NK-92 (cell line): ENCODE measurements around the gene LCP1.

ENCODE experiments used
- DNase-seq: peaks from one replicate; lab custom pipeline; 2025; ENCODE audit not compliant: unreplicated experiment; lab: John Stamatoyannopoulos, UW

The LCP1 gene

DNA sequence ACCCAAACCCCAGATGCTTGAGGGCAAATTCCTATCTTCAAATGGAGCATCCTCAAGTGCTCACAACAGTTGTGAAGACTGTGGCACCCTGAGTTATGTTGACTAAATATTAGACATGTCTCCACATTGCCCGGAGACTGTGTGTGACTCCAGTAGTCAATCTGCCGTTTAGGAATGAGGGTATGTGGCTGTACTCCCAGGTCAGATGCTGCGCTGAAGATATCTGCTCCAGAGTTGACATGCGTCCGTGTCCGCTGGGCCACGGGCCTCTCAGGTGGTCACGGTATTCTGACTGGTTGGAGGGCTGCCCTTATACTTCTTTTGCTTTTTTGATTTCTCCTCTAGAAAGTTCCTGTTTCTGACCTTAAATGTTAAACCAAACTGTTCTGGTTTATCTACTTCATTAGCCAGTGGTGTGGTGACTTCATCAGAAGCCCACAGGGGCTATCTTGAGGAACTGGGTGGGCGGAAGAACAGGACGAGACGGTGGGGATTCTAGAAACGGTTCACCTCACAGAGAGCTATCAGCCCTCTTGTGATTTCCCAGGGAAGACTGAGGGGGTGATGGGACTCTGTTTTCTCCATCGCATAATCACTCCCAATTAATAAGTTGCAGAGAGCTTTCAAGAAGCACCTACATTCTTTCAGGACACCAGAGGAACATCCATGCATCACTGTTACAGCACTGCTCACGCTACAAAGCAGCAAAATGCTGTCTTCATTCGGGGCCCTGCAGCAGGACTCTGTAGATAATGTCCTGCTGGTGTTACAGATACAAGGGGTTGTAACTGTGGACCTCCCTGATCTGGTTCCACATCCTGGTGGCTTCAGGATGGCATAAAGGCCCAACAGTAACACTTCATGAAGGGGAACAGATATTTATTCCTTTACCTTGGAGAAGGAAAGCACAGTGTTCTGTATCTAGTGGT is 1.3 kb upstream of the LCP1 start:
- no peak for DNase-seq

DNA sequence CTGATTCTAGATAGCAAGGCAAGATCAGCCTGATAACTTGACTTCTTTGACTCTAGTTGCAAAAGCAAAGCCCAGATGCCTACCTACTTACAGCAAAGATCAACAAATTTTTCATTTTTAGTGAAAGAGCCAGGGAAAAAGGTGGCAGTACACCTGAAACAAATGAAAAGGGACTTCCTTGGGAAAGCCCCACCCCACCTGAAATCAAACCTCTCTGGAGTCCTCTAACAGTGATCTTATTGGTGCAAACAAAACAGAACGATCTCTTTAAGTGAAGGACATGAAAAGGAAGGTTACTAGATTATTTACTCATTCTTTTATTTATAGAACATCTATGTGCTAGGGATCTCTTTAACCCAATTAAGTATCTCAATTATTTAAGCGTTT is 507 bp upstream of the LCP1 start:
- no peak for DNase-seq

DNA sequence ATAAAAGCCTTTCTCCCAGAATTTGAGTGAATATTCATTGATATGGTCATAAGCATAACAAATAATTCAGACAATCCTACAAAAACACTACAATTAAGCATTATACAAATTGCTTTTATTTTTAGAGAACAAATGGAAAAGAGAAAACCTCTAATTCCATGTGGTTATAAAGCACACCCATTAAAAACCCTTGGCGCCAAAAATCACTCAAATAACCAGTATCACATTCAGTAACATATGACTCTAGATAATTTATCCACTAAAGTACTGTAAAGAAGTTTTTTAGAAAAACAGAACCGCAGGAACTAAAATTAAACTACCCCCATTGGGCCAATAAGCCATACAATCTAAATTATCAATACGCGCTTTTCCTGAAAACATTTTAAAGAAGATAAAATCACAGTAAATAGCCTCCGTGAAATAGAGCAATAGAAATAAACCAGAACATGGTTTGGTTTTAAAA is 569 bp downstream of the LCP1 start:
- DNase-seq = no peak

DNA sequence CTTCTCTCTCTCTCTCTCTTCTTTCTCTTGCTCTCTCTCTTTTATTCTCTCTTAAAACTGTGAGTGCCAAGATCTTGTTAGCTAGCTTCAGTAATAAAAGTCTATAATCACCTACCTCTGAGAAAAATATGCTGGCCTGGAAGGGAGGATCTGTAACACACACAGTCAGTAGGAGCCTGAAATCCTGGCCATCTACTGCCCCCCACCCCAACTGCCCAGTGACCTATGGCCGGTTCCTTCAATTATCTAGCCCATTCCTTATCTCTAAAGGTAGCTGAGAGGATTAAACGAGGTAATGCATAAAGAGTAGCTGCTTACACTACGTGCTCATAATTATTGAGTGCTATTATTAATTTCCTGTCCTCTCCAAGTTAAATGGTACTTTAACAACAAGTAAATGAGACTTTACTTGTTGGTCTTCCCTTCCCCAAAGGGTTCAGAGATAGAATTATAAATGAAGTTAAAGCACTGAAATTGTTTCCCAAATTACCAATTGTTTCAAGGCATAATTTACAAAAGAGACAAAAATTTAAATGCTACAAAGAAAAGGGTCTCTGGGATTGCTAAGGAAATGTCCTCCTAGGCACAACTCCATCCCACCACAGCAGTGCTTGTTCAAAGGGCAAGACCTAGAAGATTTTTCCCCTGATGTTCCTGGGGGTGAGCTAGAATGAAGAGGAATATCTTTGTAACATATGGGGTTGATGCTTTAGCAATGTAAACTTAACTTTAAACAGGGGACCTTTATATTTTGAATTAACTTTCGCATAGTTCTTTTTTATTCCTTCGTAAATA is 1.8 kb downstream of the LCP1 start:
- DNase-seq = no peak

DNA sequence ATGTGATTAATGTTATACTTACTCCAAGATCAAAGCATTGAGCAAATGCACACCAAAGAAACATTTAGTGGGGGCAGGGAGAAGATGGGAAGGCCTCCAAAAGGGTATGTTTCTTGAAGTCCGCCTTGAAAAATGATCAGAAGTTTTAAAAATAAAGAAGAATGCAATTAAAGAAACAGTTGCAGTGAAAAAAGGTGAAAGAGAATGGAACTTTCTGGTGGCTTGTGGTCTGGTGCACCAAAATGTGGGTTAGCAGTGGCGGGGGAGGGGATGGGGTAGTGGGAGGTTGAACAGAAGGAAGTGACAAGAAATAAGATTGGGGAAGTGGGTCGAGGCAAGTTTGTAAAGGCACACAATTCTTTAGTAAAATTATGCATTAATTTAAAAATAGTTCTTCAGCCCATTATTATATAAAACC is 2.5 kb downstream of the LCP1 start:
- DNase-seq = no peak

DNA sequence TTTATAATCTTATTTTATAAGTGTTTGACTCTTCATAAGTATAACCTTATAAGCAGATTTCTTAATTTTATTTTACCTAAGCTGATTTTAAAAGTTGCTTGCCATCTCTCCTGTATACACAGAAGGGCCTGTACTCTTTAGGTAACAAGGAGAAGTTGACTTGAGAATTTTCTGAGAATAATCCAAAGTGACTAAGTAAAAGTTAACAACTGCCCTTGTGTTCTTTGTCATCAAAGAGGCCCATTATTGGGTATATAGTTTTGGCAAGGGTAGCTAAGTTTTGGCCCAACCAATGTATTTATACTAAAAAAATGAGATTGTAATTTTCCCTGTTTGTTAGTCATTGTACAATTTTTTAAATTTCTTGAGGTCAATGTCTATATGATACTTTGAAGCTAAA is 3.2 kb downstream of the LCP1 start:
- no peak for DNase-seq

DNA sequence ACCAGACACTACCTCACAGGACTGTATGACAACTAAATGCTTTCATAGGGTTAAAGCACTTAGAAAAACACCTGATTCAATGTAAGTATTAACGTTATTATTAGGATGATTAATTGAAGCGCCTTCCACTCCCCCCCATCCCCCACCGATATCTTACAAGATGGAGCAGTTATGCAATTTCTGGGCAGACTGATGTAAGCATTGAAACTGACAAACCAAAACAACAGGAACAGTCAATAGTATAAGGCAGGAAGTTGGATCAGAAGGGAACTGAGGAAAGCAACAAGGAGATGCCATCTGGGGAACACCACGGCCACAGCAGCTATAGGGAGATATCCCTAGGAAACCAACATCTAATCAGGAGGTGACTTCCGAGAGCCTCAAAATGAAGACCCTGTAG is 3.8 kb downstream of the LCP1 start:
- no peak for DNase-seq

DNA sequence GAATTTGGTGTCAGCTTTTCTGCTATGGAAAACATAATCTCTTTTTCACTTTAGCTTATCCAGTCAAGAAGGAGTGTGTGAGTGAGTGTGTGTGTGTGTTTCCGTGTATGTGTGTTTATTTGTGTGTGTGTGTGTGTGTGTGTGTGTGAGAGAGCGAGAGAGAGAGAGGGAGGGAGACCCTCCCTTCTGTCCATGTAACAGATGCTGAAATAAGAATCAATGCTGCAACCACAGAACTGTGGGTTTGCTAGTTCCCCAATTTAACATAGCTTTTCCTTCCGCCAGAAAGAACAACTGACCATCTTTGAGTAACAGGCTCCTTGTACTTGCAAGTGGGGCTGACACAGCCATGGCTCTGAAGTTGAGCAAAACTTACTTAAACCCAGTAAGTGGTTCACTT is 5.2 kb downstream of the LCP1 start:
- no peak for DNase-seq

DNA sequence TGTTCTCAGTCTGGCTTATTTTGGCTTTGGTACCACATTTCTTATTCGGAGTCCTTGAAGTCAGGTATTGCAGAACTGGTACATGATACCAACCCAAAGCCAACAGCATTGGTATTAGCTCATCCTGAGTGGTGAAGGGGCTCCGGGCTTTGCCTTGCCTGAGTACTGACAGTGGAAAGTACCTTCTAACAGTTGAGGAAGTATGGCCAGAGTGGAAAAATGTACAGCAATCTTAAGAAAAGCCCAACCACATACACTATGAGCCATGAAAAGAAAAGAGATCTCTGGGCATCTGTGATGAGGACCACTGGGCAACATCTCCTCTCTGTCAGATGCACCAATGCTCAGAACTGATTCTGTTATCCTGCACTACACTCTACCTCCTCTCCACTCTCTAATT is 8.3 kb downstream of the LCP1 start:
- DNase-seq = no peak

DNA sequence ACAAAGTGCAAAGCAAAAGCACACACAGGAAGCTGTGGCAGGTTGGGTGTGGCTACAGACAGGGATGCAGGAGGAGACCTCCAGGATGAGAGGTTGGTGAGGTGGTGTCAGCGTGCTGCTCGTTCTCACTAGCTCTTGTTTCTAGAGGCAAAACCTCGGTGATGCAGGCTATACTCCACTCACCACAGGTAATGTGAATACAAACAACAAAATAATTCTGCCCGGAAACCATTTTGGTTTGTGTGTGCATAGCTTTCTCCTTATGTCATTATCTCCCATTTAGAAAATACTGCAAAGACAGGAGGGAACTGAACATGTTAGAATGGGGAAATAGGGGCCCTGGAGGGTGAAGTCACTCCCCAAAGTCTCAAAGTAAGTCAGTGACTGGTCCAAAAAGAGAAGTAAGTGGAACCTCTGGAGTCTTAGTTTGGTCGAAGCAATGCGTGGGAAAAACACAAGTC is 9.4 kb downstream of the LCP1 start:
- no peak for DNase-seq

DNA sequence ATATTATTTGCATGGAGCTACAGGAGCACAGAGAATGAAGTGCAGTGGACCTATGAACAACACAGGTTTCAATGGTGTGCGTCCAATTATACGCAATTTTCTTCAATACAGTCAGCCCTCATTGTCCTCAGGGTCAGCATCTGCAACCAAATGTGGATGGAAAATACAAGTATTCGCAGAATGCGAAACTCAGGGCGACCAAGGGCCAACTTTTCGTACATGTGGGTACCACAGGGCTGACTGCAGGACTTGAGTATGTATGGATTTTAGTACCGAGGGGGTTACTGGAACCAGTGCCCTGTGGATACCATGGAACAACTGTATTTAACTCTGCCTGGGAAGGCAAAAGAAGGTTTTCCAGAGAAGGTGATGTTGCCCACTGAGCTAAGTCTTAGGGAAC is 10.2 kb downstream of the LCP1 start:
- no peak for DNase-seq

DNA sequence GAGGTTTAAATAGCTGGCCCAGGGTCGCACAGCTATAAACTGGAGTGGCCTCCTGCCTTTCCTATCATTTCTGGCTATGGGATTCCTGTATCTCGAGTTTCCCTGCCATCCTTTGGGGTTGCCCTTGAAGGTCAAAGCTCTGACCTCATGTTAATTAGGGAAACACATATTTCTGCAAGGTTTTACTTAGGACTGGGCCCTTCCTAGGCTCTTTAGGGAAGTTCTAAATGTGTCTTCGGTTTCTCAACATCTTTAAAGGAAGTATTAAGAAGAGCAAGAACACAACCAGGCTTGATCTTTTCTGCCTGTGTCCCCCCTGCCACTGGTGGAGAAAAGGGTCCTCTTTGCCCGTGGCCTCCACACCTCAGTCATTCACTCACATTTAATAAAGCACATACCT is 10.8 kb downstream of the LCP1 start:
- DNase-seq = no peak

DNA sequence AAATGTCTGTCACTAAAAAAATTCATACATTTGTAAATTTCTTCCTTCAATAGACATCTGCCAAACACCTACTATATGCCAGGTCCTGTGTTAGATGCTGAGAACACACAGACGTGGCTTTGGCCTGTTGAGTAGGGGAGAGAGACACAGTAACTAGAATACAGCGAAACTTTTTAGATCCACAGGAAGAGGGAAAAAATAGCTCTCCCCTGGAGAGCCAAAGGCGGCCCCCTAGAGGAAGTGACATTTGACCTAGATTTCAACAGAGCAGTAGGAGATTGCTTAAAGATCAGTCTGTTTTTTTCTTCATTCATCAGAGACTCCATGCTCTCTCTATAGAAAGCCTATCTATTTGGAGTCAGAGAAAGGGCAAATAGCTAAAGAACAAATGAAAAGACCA is 11.3 kb downstream of the LCP1 start:
- DNase-seq = no peak

DNA sequence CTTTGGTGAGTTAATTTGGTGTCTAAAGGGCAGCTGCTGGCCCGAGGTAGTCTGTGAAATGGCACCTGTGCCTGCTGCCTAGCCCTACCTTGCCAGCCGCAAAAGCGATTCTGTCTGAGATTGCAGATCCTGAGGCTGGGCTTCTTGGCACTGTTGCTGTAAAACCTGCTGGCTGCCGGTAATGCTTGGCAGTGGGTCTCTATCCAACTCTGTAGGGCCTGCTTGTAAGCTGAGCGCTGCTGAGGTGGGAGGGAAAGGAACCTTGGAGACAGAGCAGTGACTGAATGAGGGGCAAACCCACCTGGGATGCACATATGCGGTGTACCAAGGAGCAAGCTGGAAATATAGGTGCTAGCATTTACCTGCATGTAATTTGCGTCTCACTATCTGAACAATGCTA is 11.7 kb downstream of the LCP1 start:
- no peak for DNase-seq

DNA sequence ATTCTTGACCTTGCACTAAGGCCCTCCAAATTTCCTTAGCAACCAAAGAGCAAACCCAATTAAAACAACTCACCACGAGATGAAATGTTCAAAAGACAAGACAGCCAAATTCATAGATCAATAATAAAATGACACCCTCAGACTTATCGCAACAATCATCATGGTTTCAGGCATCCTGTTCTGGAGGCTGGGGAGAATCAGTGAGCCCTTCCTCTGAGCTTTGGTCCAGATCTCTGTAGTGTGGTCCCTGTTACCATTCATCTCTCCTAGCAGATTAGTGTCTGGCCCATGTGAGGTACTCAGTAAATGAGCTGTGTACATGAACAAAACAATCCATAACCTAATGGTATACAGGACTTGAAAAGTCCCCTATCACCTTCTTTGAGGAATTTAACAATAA is 12.2 kb downstream of the LCP1 start:
- no peak for DNase-seq

DNA sequence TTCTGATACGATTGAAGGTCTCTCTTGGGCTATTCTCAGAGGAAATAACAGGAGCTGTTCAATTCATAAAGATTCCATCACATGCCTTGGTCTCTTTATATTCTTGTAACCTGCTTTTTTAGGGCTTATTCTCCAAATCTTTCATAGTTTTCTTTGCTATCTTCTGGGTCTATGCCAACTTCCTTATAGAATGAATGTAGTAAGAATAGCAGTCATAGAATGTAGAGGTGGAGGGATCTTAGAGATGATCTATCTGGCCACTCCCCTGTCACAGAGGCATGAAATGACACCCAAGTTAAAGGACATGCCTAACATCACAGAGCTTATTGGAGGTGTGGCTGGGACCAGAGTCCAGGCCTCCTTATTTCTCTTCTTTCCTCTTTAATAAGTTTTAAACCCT is 13.2 kb downstream of the LCP1 start:
- no peak for DNase-seq

DNA sequence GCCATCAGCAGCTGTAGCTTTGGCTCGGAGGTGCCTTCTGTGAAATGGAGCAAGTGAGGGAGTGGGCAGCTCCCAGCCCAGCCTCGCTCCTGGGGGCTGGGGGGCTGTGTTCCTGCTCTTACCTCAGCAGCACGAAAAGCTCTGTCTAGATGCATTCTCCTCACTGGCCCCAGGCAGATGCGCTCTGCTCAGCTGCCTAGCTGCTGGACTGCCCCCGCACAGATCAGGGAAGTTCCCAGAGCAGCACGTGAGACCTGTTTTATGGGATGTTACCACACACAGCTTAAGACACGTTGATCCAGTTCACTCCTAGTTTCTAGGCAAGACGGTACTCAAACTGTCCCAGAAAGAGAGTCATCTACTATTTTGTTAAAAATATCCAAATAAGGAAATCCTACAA is 13.6 kb downstream of the LCP1 start:
- DNase-seq = no peak

DNA sequence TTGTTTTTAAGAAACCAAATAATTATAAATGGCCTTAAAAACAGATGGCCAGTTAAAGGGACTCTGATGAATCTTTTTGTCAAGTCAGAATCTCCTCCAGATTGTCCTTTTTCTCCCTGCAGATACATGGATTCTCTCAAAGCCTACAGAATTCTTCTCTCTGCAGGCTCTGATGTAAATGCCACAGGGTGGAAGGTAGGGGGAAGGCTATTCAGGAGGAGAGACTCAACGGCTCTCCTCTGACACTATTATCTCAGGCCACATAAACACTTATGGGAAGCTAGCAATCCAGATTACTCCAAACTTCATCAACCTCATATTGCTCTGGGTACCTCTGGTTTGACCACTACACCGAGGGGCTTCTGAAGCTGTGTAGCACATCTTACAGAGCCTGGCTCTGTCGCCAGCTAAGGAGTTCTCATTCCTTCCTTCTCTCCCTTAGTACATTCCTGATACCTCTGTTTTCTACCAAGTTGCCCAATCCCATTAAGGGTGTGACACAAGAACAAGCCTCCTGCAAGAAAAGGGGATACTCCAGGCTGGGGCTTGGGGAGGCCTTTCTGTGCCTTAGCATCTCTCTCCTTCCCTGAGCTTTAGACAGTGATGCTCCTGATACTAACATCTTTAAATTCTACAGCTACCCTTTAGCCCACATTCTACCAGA is 14.9 kb downstream of the LCP1 start:
- DNase-seq = no peak

DNA sequence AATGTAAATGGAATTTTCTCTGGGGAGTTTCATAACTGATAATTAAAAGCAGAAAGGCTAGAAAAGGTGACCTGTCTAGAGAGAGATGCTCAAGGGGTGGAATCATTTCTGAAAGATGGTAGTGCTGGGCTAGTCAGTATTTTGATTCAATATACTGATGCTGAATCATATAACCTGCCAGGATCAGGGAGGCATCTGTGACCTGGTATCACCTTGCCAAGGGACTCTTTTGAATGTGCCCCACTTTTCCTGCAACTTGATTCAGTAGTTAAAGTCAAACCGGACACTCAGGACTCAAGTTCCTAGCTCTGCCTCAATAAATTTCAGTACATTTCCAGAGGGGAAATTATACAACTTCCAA is 15.8 kb downstream of the LCP1 start:
- DNase-seq = no peak

DNA sequence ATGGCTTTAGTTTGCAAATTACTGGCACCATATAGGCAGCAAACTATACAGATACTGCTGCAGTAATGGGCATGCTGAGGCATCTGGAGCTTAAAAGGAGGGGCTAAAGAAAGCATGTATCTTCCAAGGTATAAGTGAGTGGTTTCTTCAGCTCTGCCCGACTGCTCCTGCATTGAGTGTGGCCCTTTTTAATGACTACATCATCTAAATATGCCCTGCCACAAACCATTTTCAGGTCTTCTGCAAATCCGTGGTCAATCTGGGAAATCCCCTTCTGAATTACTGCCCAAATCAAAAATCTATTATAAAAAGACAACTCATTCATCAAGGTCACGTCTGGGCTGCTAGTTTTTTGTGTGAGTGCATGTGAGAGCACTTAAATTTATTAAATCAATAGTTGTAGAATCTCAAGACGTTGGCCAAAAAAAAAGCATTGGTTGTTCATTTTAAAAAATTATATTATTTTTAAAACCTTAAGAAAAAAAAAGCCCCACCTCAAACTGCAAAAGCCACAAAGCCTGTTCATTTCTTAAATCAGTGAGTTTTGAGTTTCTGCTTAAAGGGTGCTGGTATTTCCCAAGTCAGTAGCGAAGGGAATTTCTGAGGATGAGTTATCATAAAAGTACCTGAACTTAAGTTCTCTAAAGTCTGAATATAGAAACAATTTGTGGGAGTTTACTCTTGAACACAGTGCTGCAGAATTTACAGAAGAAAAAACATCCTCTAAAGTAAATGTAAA is 16.3 kb downstream of the LCP1 start:
- DNase-seq = no peak

DNA sequence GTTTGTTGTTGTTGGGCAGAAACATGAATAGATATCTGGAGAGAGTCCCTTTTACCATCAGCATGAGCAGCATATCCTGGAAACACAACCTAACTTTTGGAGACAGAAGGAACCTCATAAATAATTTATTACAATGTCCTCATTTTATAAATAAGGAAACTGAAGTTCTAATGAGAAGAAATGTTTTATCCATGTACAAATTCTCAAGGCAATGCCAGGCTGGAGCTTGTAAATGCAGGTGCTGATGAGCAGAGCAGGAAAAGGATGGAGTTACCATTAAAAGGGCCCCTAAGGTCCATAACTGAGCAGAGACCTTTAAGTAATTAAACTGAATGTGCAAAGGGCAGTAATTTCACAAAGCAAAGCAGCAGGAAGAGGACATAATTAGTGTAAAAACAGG is 17.3 kb downstream of the LCP1 start:
- DNase-seq = no peak
